K562 (cell line): ENCODE measurements around the gene HIVEP2. TPM values are rescaled to one million over a fixed set of nuclear protein-coding genes. Genes with fewer than 3 reads are reported as not detected.

ENCODE experiments used
- SNIP1 ChIP-seq: fragments of 450-650 bp; IDR thresholded peaks from 2 replicates; pipeline ENCODE4 v1.7.1; 2017; ENCODE audit warnings: low read depth, mild to moderate bottlenecking
- ZBTB5 ChIP-seq: fragments of 450-650 bp; IDR thresholded peaks from 2 replicates; pipeline ENCODE4 v1.6.1; 2017; ENCODE audit warnings: antibody characterized with exemption
- ZC3H11A ChIP-seq: IDR thresholded peaks from 2 replicates; pipeline ENCODE4 v1.6.1; 2012; ENCODE audit warnings: low read depth, low read length, improper control_type of control experiment
- ZKSCAN8 ChIP-seq: fragments of 200-800 bp; sonication (Bioruptor generic); IDR thresholded peaks from 2 replicates; pipeline ENCODE4 v1.6.1; 2016; ENCODE audit warnings: missing genetic modification characterization, missing compliant biosample characterization
- polyA plus RNA-seq, 8 experiments: library from polyadenylated mRNA; depleted of rRNA in 4 of 8; stranded (reverse) in 5 of 8; unstranded in 3 of 8; fragments of >200 nt; fragmentation: Nextera tagmentation in 2 of 8; fragmentation: Illumina TruSeq in 1 of 8; extraction: Ambion mirVana in 2 of 8; extraction: Trizol in 1 of 8; gene quantifications; 2 replicates each; pipeline versions ENCODE4 v1.2.1 to v1.2.3, GENCODE V29; 2011 to 2014; ENCODE audit warnings: inconsistent platforms in 1 of 8, missing spikeins in 1 of 8
- total RNA-seq, 7 experiments: library from RNA; depleted of rRNA in 6 of 7; stranded (reverse); fragments of >200 nt in 6 of 7; fragmentation: Illumina TruSeq in 2 of 7; extraction: Trizol in 2 of 7; gene quantifications; 2 replicates each; pipeline versions ENCODE4 v1.2.1 to v1.2.3, GENCODE V29; 2011 to 2021; ENCODE audit warnings: low replicate concordance in 1 of 7
- TF ChIP-seq, protein P1 (sequence below): fragments of 450-650 bp; conservative IDR thresholded peaks from 2 replicates; pipeline ENCODE4 v1.6.1; 2016; ENCODE audit warnings: missing genetic modification characterization, low read depth, mild to moderate bottlenecking, control low read depth, missing compliant biosample characterization

HIVEP2 gene
- total and polyA plus RNA-seq, 9 of the 15 experiments (the other 6 are each of a cell fraction or from before 2014, with no cell fraction given), result under 0.01 to 1.2 (median 0.31) TPM

- TF ChIP-seq, protein P1, sequence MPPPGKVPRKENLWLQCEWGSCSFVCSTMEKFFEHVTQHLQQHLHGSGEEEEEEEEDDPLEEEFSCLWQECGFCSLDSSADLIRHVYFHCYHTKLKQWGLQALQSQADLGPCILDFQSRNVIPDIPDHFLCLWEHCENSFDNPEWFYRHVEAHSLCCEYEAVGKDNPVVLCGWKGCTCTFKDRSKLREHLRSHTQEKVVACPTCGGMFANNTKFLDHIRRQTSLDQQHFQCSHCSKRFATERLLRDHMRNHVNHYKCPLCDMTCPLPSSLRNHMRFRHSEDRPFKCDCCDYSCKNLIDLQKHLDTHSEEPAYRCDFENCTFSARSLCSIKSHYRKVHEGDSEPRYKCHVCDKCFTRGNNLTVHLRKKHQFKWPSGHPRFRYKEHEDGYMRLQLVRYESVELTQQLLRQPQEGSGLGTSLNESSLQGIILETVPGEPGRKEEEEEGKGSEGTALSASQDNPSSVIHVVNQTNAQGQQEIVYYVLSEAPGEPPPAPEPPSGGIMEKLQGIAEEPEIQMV, result no peak
- no peak for TF ChIP-seq ZBTB5
- no peak for TF ChIP-seq SNIP1
- TF ChIP-seq ZC3H11A, result no peak
- no peak for TF ChIP-seq ZKSCAN8 (CRISPR knock-in tag)
These were observed 590 bp downstream of the HIVEP2 start (continued) for GRCh38 chr6:142944124-142945048.
